ENCODE measurements around the gene FANCB. TPM values are rescaled to one million over a fixed set of nuclear protein-coding genes. Genes with fewer than 3 reads are reported as not detected.

Gene FANCB
- total RNA-seq, 1 experiment from 2014 or later, result 11.3 TPM

DNA sequence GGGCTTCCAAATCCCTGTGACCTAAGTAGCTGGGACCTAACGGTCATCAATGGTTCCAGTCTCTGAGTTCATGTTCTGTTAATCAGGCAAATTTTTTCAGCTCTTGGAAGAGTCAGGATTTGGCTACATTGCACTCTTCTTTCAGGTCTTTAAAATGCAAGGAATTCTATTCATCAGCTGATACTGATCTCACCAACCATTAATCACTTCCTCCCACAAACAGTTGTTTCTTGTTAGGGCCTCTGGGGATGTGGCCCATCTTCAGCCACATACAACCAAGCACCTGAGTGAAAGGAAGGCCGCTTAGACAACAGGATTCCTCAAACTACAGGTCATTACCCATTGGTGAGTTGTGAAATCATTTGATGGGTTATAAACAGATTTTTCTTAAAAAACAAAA, 71.7 kb downstream of the FANCB start:
- Histone ChIP-seq H3K9ac (ENCODE audit: low read length) (no peak overlapping the region), H4K20me1 (ENCODE audit: insufficient read depth) (no peaks in the 10 kb centered on the region), H3K9me2 (ENCODE audit: insufficient read depth) (no peaks in the 10 kb centered on the region), H3K27me3 (ENCODE audit: insufficient read depth, low read length) (no peaks in the 10 kb centered on the region), H3K36me3 (ENCODE audit: control insufficient read depth in 1 of 2, insufficient read depth in 2 of 2, low read length in 2 of 2) (no peaks in the 10 kb centered on the region), H3K9me3 (ENCODE audit: control insufficient read depth in 1 of 2, insufficient read depth in 1 of 2, low read depth in 1 of 2, low read length in 2 of 2) (no peaks in the 10 kb centered on the region), H3K4me3 (replicated peaks in 1 of 2; ENCODE audit: low read depth in 1 of 2, low read length in 2 of 2) (no peak overlapping the region), H3K27ac (ENCODE audit: low read depth, low read length) (no peak overlapping the region), H3K79me2 (ENCODE audit: insufficient read depth, low read length) (no peaks in the 10 kb centered on the region), H3K4me2 (ENCODE audit: low read length) (no peak overlapping the region), H3K4me1 (ENCODE audit: control insufficient read depth in 1 of 2, insufficient read depth in 2 of 2, low read length in 2 of 2) (no peaks in the 10 kb centered on the region), H2AFZ (ENCODE audit: low read depth, low read length, poor library complexity, severe bottlenecking) (no peak overlapping the region)
- DNase-seq (ENCODE audit: low read depth, low spot score) (no peak), ATAC-seq (no peak)
- intact Hi-C loops (cut with micrococcal nuclease), result no loop called here
- TF ChIP-seq CEBPB (IDR thresholded peaks at IDR 0.05; ENCODE audit: low read depth), result no peak
- TF ChIP-seq ZNF274 (IDR thresholded peaks at IDR 0.05; ENCODE audit: low read depth, low read length), result no peak
- TF ChIP-seq CBX3 (IDR thresholded peaks at IDR 0.05; ENCODE audit: low read depth), result no peak
- TF ChIP-seq EZH2 (IDR thresholded peaks at IDR 0.05), result no peak
- TF ChIP-seq, protein P1, sequence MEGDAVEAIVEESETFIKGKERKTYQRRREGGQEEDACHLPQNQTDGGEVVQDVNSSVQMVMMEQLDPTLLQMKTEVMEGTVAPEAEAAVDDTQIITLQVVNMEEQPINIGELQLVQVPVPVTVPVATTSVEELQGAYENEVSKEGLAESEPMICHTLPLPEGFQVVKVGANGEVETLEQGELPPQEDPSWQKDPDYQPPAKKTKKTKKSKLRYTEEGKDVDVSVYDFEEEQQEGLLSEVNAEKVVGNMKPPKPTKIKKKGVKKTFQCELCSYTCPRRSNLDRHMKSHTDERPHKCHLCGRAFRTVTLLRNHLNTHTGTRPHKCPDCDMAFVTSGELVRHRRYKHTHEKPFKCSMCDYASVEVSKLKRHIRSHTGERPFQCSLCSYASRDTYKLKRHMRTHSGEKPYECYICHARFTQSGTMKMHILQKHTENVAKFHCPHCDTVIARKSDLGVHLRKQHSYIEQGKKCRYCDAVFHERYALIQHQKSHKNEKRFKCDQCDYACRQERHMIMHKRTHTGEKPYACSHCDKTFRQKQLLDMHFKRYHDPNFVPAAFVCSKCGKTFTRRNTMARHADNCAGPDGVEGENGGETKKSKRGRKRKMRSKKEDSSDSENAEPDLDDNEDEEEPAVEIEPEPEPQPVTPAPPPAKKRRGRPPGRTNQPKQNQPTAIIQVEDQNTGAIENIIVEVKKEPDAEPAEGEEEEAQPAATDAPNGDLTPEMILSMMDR (IDR thresholded peaks at IDR 0.05 in 2 of 3, conservative IDR thresholded peaks at IDR 0.05 in 1 of 3; ENCODE audit: borderline replicate concordance in 1 of 3, insufficient read depth in 1 of 3, low read depth in 2 of 3, low read length in 2 of 3), result no peak
- no peak for TF ChIP-seq EGR1 (IDR thresholded peaks at IDR 0.05; ENCODE audit: low read depth)
- no peak for TF ChIP-seq POLR2AphosphoS5 (IDR thresholded peaks at IDR 0.05; ENCODE audit: low read depth, low read length)
- TF ChIP-seq, protein P2, sequence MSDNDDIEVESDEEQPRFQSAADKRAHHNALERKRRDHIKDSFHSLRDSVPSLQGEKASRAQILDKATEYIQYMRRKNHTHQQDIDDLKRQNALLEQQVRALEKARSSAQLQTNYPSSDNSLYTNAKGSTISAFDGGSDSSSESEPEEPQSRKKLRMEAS (IDR thresholded peaks at IDR 0.05), result no peak
- BruUV-seq (replicated peaks), result no TSS peak
- ChIA-PET RAD21 (ENCODE audit: low non-redundant PET in 1 of 2, low total read pairs in 2 of 2, uncharacterized antibody in 2 of 2, unreplicated experiment in 2 of 2) (no interaction called here), POLR2A (no interaction called here), CTCF (no interaction called here)

DNA sequence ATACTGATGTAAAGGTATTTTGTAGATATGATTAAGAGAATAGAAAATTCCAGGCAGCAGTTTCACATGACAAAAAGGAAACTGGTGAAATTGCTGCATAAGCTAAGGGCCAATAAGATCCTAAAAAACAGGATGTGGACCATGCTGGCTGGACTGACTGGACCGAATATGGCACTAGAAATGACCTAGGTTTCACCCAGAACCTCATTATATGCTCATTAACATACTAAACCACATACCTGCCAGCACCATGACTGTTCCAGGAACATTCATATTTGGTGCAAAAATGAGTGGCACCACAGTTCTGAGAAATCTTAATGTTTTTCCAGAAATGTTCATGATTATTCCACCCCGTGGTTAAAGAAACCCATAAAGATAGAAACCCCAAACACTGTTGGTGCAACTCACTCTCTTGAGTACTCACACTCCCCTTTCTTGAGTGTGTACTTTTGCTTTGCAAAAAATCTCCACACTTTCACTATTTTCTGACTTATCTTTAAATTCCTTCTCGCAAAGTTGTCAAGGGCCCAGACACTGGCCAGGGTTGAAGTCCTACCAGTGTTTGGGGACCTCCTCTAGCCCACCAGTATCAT, 74.0 kb downstream of the FANCB start:
- Histone ChIP-seq H3K4me3 (replicated peaks in 1 of 2; ENCODE audit: low read depth in 1 of 2, low read length in 2 of 2) (no peak overlapping the region), H3K79me2 (ENCODE audit: insufficient read depth, low read length) (no peaks in the 10 kb centered on the region), H3K36me3 (ENCODE audit: control insufficient read depth in 1 of 2, insufficient read depth in 2 of 2, low read length in 2 of 2) (no peaks in the 10 kb centered on the region), H4K20me1 (ENCODE audit: insufficient read depth) (no peaks in the 10 kb centered on the region), H2AFZ (ENCODE audit: low read depth, low read length, poor library complexity, severe bottlenecking) (no peak overlapping the region), H3K27me3 (ENCODE audit: insufficient read depth, low read length) (no peaks in the 10 kb centered on the region), H3K9me3 (ENCODE audit: control insufficient read depth in 1 of 2, insufficient read depth in 1 of 2, low read depth in 1 of 2, low read length in 2 of 2) (no peaks in the 10 kb centered on the region), H3K9ac (ENCODE audit: low read length) (no peak overlapping the region), H3K27ac (ENCODE audit: low read depth, low read length) (no peak overlapping the region), H3K9me2 (ENCODE audit: insufficient read depth) (no peaks in the 10 kb centered on the region), H3K4me2 (ENCODE audit: low read length) (no peak overlapping the region), H3K4me1 (ENCODE audit: control insufficient read depth in 1 of 2, insufficient read depth in 2 of 2, low read length in 2 of 2) (no peaks in the 10 kb centered on the region)
- POLR2A ChIA-PET, result no interaction called here
- no TSS peak for BruUV-seq (replicated peaks)
- intact Hi-C loops (cut with micrococcal nuclease), result no loop called here
- RAD21 ChIA-PET (ENCODE audit: low non-redundant PET in 1 of 2, low total read pairs in 2 of 2, uncharacterized antibody in 2 of 2, unreplicated experiment in 2 of 2), result no interaction called here
- DNase-seq (ENCODE audit: low read depth, low spot score), result no peak
- CTCF ChIA-PET, result no interaction called here
- no peak for ATAC-seq
- TF ChIP-seq SIN3A (IDR thresholded peaks at IDR 0.05; ENCODE audit: low read depth) (no peak), SRF (IDR thresholded peaks at IDR 0.05; ENCODE audit: low read depth) (no peak), EGR1 (IDR thresholded peaks at IDR 0.05; ENCODE audit: low read depth) (no peak), ZFX (IDR thresholded peaks at IDR 0.05) (no peak), CEBPB (IDR thresholded peaks at IDR 0.05; ENCODE audit: low read depth) (no peak), SP1 (IDR thresholded peaks at IDR 0.05; ENCODE audit: low read depth) (no peak), CBX3 (IDR thresholded peaks at IDR 0.05; ENCODE audit: low read depth) (no peak), YY1 (IDR thresholded peaks at IDR 0.05; ENCODE audit: extremely low read depth, insufficient replicate concordance, low read depth, low read length) (no peak)
- TF ChIP-seq, protein P2 (IDR thresholded peaks at IDR 0.05), result no peak
- TF ChIP-seq, protein P1 (IDR thresholded peaks at IDR 0.05 in 2 of 3, conservative IDR thresholded peaks at IDR 0.05 in 1 of 3; ENCODE audit: borderline replicate concordance in 1 of 3, insufficient read depth in 1 of 3, low read depth in 2 of 3, low read length in 2 of 3), result no peak
